ENCODE data around the gene UBQLN1. TPM values are rescaled to one million over a fixed set of nuclear protein-coding genes. Genes with fewer than 3 reads are reported as not detected.
A peak's percentile ranks its signal among the peaks of the same experiment; 100 is the strongest.

UBQLN1 gene
- polyA plus RNA-seq, 1 of the 3 experiments (the other 2 are of a cell fraction): 60.3 TPM

GRCh38 chr9:83707768-83708514 is at the start of gene UBQLN1 (continued):
- peak; percentile 54 for TF ChIP-seq MXI1 (IDR thresholded peaks at IDR 0.05; ENCODE audit: low read depth, low read length)
- TF ChIP-seq GATA2 (CRISPR knock-in tag; IDR thresholded peaks at IDR 0.05): no peak
- TF ChIP-seq ELF1 (IDR thresholded peaks at IDR 0.05): peak; percentile 65; the same call in 1 of the 2 replicates
- TF ChIP-seq SMC3 (IDR thresholded peaks at IDR 0.05; ENCODE audit: low read depth, low read length): no peak
- TF ChIP-seq USF2 (IDR thresholded peaks at IDR 0.05; ENCODE audit: borderline replicate concordance, low read depth, low read length): no peak
- TF ChIP-seq RCOR1 (IDR thresholded peaks at IDR 0.05; ENCODE audit: low read length): no peak
- no peak for TF ChIP-seq EZH2phosphoT487 (IDR thresholded peaks at IDR 0.05; ENCODE audit: borderline replicate concordance, low read depth)
- TF ChIP-seq YY1 (IDR thresholded peaks at IDR 0.05; ENCODE audit: low read depth): no peak; the same call in 1 of the 2 replicates
- TF ChIP-seq MAX (IDR thresholded peaks at IDR 0.05; ENCODE audit: low read depth): peak; percentile 72
- TF ChIP-seq RFX5 (IDR thresholded peaks at IDR 0.05; ENCODE audit: low read length): no peak
- peak; percentile 26 to 32; a peak in 1 of 4 replicates for TF ChIP-seq EP300 (IDR thresholded peaks at IDR 0.05; ENCODE audit: borderline replicate concordance in 1 of 2, low read depth in 1 of 2, low read length in 1 of 2)

GRCh38 chr9:83754383-83754977 is 46.7 kb upstream of the UBQLN1 start:
- TF ChIP-seq SMC3 (IDR thresholded peaks at IDR 0.05; ENCODE audit: low read depth, low read length): no peak
- Histone ChIP-seq H3K4me3 (ENCODE audit: low read depth in 2 of 2, low read length in 1 of 2) (no peak overlapping the region), H3K27me3 (ENCODE audit: insufficient read depth) (no peaks in the 10 kb centered on the region), H3K4me1 (ENCODE audit: control insufficient read depth in 1 of 2, insufficient read depth in 2 of 2, low read depth in 1 of 2, low read length in 1 of 2) (no peaks in the 10 kb centered on the region; a peak in 2 of 4 replicates), H3K9me3 (no peaks in the 10 kb centered on the region), H3K9ac (no peak overlapping the region), H3K27ac (ENCODE audit: low read depth in 2 of 2, low read length in 1 of 2) (no peak overlapping the region), H3K36me3 (replicated peaks in 1 of 2; ENCODE audit: control insufficient read depth in 1 of 2, insufficient read depth in 2 of 2, low read length in 1 of 2) (no peaks in the 10 kb centered on the region), H3K9me2 (no peaks in the 10 kb centered on the region), H3F3A (replicated peaks; ENCODE audit: insufficient read depth) (no peaks in the 10 kb centered on the region), H3K79me2 (ENCODE audit: insufficient read depth) (no peaks in the 10 kb centered on the region), H4K20me1 (ENCODE audit: insufficient read depth) (no peaks in the 10 kb centered on the region), H3K4me2 (no peak overlapping the region), H2AFZ (ENCODE audit: low read depth) (no peak overlapping the region)
- DNase-seq: no peak
- CTCF ChIA-PET: no interaction called here
- POLR2A ChIA-PET: no interaction called here

GRCh38 chr9:83749706-83750105 is 41.9 kb upstream of the UBQLN1 start:
- no peak overlapping the region for H3K9ac ChIP-seq
- no peak overlapping the region for H3K27ac ChIP-seq (ENCODE audit: low read depth in 2 of 2, low read length in 1 of 2)
- no peaks in the 10 kb centered on the region for H3K36me3 ChIP-seq (replicated peaks in 1 of 2; ENCODE audit: control insufficient read depth in 1 of 2, insufficient read depth in 2 of 2, low read length in 1 of 2)
- H3K9me3 ChIP-seq: no peaks in the 10 kb centered on the region
- H3K79me2 ChIP-seq (ENCODE audit: insufficient read depth): no peaks in the 10 kb centered on the region
- H2AFZ ChIP-seq (ENCODE audit: low read depth): no peak overlapping the region
- H3K4me1 ChIP-seq (ENCODE audit: control insufficient read depth in 1 of 2, insufficient read depth in 2 of 2, low read depth in 1 of 2, low read length in 1 of 2): no peaks in the 10 kb centered on the region
- H3K4me3 ChIP-seq (ENCODE audit: low read depth in 2 of 2, low read length in 1 of 2): no peak overlapping the region
- 87% methylated on average over 3 of the region's 3 CpGs for WGBS (ENCODE audit: low lambda C conversion rate)
- H4K20me1 ChIP-seq (ENCODE audit: insufficient read depth): no peaks in the 10 kb centered on the region
- TF ChIP-seq NFIC (IDR thresholded peaks at IDR 0.05; ENCODE audit: borderline replicate concordance): no peak
- no peak for TF ChIP-seq SMC3 (IDR thresholded peaks at IDR 0.05; ENCODE audit: low read depth, low read length)
- no peak for TF ChIP-seq USF2 (IDR thresholded peaks at IDR 0.05; ENCODE audit: borderline replicate concordance, low read depth, low read length)
- no peak for TF ChIP-seq CHD2 (IDR thresholded peaks at IDR 0.05; ENCODE audit: low read length, partially characterized antibody)
- no peak for TF ChIP-seq MXI1 (IDR thresholded peaks at IDR 0.05; ENCODE audit: low read depth, low read length)
- TF ChIP-seq EZH2phosphoT487 (IDR thresholded peaks at IDR 0.05; ENCODE audit: borderline replicate concordance, low read depth): no peak
- no peak for TF ChIP-seq RAD21 (IDR thresholded peaks at IDR 0.05; ENCODE audit: low read length)
- ChIA-PET POLR2A (no interaction called here), CTCF (no interaction called here)
- no peaks in the 10 kb centered on the region for H3K27me3 ChIP-seq (ENCODE audit: insufficient read depth)
- no peak for DNase-seq
- H3K9me2 ChIP-seq: no peaks in the 10 kb centered on the region
- no peak overlapping the region for H3K4me2 ChIP-seq
- H3F3A ChIP-seq (replicated peaks; ENCODE audit: insufficient read depth): peaks cover 4% of the 10 kb centered on the region
